G401 (cell line): ENCODE measurements around the gene NCKIPSD. TPM values are rescaled to one million over a fixed set of nuclear protein-coding genes. Genes with fewer than 3 reads are reported as not detected.

ENCODE experiments used
- DNase-seq: peaks from one replicate; pipeline ENCODE4 v3.0.0-alpha.2; 2015; ENCODE audit warnings: low spot score
- in situ Hi-C: cut with HindIII; loops from 2 replicates; pipeline ENCODE4 v1.10.0; 2016; ENCODE audit warnings: low sequenced_read_pairs, mixed read lengths
- total RNA-seq: library from RNA; depleted of rRNA; stranded (reverse); fragments of >200 nt; shearing (Covaris generic); gene quantifications from 2 replicates; pipeline ENCODE4 v1.2.3, GENCODE V29; 2014

The NCKIPSD gene
- total RNA-seq, 1 experiment from 2014 or later: 17.1 TPM

DNA sequence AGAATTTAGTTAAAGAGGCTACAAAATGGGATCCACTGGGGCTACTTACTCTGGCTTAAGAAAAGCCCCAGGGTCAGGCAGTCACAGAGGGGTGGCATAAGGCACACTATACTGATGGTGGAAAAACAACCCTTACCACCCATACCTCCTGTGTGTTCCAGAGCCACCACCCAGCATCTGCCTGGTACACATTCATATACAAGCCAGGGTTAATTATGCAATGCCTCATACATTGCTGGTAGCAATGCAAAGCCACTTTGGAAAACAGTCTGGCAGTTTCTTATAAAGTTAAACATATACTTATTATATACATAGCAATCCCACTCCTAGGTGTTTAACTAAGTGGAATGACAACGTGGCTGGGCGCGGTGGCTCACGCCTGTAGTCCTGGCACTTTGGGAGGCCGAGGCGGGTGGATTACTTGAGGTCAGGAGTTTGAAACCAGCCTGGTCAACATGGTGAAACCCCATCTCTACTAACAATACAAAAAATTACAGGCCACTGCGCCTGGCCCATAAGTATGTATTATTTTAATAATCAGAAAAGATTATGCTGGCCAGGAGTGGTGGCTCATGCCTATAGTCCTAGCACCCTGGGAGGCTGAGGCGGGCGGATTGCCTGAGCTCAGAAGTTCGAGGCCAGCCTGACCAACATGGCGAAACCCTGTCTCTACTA is 15.2 kb upstream of the NCKIPSD start:
- no peak for DNase-seq
- in situ Hi-C loops: no loop called here

DNA sequence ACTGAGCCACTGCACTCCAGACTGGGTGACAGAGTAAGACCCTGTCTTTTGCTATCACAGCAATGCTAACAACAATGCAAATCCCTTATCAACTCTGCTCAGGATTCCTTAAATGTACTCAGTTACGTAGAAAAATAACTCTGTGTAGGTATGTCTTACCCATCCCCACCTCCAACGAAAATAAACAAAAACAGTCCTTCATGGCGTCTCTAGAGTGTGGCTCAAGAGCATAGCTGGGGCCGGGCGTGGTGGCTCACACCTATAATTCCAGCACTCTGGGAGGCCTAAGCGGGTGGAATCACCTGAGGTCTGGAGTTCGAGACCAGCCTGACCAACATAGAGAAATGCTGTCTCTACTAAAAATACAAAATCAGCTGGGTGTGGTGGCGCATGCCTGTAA is 13.2 kb upstream of the NCKIPSD start:
- no peak for DNase-seq
- in situ Hi-C loops: no loop called here

DNA sequence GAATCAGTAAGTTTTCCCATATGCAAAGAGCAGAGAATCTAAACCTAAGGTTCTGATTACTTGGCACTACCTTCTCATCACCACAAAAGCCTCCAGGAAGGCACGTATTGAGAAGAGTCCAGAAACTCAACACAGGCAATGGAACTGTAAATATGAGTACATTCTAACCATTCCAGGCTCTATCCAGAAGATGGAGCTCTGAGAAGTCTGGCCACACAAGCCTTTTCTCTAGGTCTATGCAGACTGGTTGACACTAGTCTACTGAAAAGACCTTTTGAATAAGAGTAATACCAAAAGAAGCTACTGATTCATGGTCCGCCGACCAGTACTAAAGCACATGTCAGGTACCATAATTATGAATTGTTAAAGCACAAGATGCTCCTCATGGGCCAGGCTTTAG is 12.2 kb upstream of the NCKIPSD start:
- DNase-seq: no peak
- in situ Hi-C loops: no loop called here

DNA sequence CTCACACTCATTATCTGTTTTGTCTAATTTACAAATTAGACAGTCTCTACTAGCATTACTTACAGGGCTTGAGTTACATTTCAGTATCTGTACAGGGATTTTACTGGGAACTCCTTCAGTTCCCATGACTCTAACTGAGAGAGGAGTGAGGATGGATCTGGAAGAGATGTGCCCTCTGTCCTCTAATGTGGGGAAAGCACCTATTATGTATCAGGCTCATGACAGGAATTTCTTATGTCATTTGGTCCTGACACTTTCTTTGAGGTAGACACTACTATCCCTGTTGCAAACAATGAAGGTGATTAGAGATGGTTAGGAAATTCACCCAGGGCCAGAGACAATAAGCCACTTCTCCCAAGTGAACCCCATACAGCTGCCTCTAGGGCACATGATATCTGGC is 10.9 kb upstream of the NCKIPSD start:
- in situ Hi-C loops: no loop called here
- no peak for DNase-seq

DNA sequence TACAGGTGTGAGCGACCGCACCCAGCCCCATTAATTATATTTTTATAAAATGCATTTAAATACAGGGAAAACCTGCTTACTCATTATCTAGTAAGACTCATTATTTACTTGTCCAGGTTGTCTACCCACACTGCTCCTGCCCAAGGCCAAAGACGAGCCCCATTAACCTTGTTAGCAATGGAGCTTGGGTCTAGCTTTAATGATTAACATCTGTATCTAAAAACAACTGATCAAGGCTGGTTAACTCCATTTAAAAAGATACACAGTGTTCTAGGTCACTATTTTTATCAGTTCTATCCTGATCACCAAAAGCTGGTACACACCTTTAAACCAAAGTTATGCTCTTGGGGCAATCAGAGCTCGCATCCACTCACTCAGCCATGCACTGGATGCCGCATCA is 10.4 kb upstream of the NCKIPSD start:
- DNase-seq: no peak
- in situ Hi-C loops: no loop called here

DNA sequence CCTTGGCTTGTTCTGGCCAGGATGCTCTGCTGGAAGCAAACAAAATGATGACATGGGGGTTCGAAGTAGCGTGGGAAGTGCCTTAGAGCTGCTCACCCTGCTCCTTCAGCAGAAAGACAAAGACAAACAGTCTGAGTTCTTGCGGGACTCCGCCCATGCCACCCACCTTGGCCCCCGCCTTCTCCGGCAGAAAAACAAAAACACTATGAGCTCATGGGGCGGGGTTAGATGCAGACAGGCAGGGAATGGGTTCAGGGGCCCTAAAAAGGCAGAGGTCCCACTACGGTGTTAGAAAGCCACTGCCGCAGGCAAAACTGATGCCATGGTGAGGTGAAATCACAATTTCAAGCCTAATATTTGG is 9.7 kb upstream of the NCKIPSD start:
- peak; percentile 46 for DNase-seq
- in situ Hi-C loops: no loop called here

DNA sequence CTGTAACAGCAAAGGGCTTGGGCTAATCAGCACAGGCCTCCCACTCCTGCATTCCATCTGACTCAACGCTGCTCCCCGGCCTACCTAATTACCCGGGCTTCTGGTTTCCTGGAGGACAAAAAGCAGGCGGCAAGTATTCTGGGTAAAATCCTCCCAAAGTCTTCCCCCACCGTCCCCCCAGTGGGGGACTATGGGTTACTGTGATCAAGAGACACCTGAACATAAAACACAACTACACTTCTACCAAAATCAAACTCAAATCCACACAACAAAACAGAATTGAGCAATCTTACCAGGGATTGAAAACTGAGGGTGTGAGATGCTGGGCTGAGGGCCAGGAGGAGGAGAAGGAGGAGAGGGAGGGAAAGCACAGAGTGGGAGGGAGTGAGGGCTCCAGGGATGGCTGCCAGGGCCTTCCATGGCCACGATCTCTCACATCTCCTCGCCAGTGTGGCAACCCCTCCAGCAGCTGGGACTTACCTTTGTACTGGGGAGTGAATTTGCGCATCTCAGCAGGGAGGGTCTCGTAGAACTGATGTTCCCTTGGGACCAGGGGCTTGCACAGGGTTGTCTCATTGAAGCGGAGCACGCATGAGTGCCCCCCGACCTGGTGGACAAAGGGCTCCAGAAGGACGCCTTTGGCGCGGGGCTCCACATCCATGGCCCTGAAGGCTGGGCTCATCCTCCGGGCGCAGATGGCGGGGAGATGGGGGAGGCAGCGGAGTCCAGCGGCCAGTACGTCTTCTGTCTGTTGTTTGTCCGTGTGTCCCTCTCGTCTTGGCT is 9.1 kb upstream of the NCKIPSD start:
- peak; percentile 79 for DNase-seq
- in situ Hi-C loops: no loop called here

DNA sequence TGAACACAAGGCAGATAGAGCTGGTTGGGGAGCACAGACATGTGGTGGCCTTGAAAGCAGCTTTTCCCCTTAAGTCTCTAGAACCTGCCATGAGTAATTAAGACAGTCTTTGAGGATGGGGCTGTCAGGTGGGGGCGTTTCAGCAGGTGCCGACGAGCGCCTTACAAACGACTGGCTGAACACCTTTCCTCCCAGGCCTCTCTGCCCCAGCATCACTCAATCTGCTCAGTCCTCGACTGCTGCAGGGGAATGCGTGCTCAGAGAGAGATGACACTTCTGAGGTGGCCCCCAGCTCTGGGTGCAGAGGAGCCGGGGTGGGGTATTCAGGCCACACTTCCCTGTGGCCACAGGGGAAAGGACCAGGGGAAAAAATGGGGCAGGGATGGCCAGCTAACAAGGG is 8.1 kb upstream of the NCKIPSD start:
- in situ Hi-C loops: no loop called here
- no peak for DNase-seq

DNA sequence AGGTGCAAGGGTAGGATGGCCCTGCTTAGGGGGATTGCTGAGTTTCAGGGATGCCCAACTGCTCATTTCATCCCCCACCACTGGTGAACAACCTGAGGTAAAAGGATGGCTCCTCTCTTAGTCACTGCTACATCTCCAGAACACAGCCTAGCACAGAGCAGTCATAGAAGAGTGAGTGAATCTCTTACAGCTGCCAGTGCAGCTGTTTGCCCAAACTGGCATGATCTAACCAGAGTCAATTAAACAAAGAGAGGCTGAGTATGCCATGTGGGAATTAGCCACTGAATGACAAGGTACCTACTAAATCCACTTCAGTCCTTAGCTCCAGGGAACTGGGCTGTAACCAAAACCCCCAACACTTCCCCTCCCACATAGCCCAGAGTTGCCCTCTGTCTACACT is 6.8 kb upstream of the NCKIPSD start:
- in situ Hi-C loops: no loop called here
- no peak for DNase-seq

DNA sequence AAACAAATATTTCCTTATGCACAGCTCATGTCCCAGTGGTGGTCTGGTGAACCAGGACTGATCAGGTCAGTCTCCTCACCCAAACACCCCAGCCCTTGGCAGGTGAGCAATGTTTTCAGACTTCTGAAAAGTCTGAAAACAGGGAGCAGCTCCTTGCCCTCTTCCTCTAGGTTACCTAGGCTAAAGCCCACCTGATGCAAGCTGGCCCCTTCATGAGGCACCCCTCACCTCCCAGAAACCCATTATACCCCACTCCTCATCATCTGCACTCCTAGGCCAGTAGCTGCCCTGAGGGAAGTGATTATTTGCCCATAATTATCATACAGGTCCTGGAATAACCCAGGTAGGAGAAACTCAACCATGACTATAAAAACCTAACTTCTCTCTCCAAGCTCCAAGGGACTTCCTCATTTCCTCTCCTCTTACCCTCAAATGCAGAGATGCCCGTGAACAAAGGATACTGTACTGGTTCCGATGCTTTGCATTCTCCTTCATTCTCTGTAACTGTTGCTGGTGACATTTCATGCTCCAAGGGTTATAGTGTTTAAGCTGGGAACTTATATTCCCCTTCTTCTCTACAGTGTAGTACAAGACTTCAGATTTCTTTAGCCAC is 5.2 kb upstream of the NCKIPSD start:
- DNase-seq: no peak
- in situ Hi-C loops: no loop called here

DNA sequence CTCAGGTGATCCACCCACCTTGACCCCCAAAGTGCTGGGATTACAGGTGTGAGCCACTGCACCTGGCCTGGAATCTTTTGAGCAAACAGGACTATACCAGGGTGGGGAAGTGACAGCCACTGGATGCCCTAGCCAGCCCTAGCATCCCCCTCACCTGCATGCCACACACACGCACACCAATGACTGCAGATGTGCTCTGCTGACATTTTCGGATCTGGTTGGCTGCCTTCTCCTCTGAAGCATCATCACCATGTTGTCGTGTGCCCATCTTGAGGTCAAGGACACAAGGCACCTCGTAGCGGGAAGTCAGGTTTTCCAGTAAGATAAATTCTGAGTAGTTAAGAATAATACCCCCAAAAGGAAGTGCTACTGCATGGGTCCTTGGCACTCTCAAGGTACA is 3.7 kb upstream of the NCKIPSD start:
- DNase-seq: no peak
- in situ Hi-C loops: no loop called here

DNA sequence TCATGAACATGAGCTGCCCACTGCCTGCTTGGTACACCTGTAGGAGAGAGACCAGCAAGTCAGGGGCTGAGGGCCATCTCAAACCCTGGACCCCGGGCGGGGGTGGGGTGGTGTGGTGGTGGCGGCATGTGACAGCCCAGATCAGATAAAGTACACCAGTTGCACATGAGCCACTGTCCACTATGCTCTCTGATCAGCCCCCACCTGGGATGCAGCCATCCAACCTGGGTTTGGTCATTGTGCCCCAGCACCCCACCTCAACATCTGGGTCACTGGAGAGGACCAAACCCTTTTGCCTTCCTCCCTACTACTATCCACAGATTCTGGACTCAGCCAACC is 3.0 kb upstream of the NCKIPSD start:
- in situ Hi-C loops: no loop called here

DNA sequence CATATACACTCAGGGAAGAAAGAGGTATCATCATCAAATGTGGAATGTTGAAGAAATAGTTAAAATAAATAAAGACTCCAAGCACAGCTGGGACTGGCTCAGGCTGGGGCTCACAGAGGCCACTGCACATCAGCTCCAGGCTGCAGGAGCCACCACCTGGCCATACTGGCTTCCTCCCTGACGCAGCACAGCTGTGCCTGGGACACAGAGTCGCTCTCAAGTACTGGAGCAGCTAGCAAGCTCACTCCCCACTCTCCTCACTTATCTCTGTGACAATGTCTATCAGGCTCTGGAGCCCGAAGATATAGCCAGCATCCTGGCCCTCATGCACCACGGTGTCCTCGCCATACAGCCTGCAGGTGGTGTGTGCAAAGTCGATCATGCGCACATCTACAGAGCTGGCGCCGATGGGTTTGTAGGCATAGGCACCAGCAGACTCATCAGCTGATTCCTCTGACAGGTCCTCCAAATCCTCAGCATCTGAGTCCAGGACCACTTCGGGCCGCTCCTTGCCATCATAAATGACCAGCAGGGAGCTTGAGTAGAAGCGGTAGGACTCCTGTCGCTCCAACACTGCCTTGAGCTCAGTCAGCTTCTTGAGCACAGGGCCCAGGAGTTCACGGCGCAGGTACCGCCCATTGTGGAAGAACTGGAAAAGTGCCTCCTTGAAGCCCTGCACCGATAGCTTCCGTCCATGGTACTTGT is 2.5 kb upstream of the NCKIPSD start:
- in situ Hi-C loops: no loop called here
- DNase-seq: no peak

More for the DNA sequence above, 3.0 kb upstream of the NCKIPSD start:
- DNase-seq: no peak

DNA sequence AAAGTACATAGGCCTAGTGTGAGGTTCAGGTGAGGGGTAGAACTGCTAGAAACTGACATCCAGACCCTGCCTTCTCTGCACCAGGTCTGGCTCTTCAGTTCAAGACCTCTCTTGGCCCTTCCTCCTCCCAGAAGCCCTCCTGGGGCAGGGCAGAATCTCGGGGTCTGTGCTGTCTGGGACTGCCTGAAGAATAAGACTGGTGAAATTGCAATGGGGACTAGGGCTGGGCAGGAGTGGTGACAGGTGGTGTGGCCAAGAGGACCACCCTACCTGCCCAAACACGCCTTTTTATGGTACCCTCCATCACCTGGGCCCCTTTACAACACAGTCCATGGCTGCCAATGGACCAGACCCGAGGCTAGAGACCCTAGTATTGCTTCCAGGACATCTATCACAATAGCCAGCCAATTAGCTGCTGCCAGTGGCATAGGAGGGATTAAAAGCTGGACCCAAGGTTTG is 1.5 kb upstream of the NCKIPSD start:
- DNase-seq: no peak
- in situ Hi-C loops: no loop called here

DNA sequence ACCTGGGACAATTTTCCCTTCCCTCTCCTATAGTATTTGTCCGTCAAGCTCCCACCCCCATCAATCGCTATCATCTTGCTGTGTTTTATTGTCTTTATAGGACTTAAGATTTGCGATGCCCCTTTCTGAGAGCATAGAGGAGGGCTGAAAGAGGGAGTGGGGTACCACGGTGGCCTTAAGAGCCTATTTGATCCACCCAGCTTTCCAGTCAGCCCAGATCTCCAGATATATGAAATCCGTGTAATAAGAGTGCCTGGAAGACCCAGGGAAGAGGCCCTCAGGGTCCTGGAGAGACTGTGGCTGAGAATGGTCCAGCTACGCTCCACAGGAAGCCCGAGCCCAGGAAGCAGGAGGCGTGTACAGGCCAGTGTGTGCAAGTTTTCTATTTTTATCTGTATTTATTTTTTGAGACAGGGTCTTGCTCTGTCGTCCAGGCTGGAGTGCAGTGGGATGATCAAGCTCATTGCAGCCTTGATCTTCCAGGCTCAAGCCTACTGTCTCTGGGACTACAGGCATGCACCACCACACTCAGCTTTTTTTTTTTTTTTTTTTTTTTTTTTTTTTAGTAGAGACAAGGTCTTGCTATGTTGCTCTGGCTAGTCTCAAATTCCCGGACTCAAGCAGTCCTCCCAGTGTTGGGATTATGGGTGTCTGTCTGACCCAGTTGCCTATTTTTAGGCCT is 964 bp upstream of the NCKIPSD start:
- in situ Hi-C loops: no loop called here
- peak; percentile 27 for DNase-seq

DNA sequence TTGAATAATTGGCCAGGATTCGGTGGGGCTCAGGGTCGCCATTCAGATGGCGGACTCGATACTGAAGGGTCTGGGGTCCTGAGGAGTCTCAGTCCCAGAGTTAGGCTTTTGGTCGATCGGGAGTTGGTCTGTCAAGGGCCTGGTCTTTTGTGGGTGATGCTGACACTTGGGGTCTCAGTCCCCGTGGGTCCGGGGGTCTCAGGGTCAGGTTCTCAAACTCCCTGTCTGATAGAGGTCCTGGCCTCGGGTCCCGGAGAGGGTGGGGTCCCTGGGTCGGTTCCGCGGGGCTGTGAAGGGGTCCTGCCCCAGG is 467 bp downstream of the NCKIPSD start:
- in situ Hi-C loops: no loop called here
- DNase-seq: no peak

DNA sequence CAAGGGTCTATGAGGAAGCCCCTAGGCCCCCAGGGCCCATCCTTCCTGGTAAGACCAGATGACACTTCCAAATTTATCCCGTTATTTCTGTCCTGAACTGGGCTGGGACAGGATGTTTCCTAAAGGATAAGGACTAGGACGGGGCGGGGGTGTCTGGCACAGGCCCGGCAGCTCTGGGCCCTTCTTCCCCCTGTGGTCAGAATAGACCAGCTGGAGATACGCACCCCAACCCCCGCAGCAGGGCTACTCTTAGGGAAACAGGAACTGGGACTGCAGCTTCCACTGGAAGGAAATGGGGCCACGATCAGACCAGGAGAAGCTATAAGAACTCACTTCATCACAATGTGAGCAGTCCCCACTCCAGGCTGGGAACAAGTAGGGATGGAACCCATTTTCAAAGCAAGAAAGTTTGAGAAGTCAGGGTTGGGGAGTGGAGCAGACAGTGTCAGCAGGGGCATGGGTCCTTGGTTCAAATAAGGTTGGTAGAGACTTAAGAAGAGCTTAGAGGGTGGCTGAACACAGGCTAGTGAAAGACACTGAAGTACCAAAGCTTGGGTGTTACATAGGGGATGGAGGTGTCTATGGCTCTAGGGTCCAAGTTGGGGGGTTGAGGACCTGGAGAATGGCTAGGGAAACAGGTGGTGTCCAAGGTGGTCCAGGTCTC is 1.1 kb downstream of the NCKIPSD start:
- in situ Hi-C loops: no loop called here
- DNase-seq: peak; percentile 33

DNA sequence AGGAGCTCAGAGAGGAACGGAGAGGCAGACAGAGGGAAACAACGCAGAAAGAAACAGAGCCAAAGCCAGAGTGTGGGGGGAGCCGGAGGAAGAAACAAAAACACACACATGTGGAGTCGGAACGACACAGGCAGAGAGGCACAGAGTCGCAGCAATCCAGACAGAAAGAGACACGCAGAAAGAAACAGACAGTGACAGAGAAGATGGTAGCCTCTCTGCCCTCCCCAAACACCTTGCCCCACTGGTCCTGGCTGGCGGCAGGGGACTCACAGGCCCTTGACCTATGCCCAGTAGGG is 1.7 kb downstream of the NCKIPSD start:
- no peak for DNase-seq
- in situ Hi-C loops: no loop called here

DNA sequence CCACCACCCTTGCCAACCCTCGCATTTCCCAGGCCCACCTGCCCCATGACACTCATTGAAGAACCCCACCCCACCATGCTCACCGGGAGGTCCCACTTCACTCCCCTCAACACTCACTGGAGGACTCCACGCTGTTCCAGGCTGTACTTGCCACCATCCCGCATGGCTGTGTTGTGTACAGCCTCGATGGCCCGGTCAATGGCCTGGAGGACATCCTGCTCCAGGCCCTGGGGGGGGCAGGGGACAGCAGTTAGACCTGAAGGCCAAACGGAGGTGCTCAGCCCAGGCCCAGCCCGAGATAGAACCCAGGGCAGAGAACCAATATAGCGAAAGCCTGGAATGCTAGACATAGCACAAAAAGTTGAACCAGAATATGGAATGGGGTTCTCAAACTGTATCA is 2.9 kb downstream of the NCKIPSD start:
- in situ Hi-C loops: no loop called here
- no peak for DNase-seq
